Prostate gland (tissue), 2 donors: ENCODE measurements around the gene MEGF10.

ENCODE experiments used
- POLR2A ChIP-seq: fragments of 450-650 bp; IDR thresholded peaks from one replicate; pipeline ENCODE4 v1.6.1; 2016; ENCODE audit warnings: antibody characterized with exemption, mild to moderate bottlenecking
- POLR2AphosphoS5 ChIP-seq: sonication (generic); formaldehyde crosslinking; IDR thresholded peaks from one replicate; pipeline ENCODE4 v1.6.1; 2017; ENCODE audit warnings: antibody characterized with exemption
- TF ChIP-seq, protein P1 (sequence below), 4 experiments: fragments of 200-600 bp in 2 of 4; fragments of 450-650 bp in 2 of 4; sonication (generic) in 2 of 4; IDR thresholded peaks; 1 replicate in 3 of 4; 2 replicates in 1 of 4; pipeline ENCODE4 v1.5.1; 2016 to 2019; ENCODE audit warnings: antibody characterized with exemption in 4 of 4, mild to moderate bottlenecking in 2 of 4, moderate library complexity in 2 of 4

DNA sequence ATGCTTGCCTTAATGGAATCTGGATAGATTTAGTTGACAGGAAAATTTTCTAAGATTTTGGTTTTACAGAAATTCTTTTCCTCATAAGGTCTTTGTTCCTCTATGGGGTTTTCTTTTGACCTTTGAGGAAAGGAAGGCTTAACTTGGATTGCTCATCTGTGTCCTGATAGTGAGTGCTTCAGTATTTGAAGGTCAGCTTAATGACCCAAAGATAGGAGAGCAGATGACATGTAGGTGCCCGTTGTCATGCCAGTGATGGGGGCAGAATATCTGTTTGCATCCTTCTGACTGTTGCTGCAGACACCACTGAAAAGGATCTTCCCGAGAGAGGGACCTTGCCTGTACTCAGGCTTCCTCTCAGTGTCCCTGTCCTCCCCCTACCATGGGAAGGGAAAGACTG lies 30.9 kb downstream of the MEGF10 start:
- TF ChIP-seq POLR2AphosphoS5, result no peak
- TF ChIP-seq, protein P1, sequence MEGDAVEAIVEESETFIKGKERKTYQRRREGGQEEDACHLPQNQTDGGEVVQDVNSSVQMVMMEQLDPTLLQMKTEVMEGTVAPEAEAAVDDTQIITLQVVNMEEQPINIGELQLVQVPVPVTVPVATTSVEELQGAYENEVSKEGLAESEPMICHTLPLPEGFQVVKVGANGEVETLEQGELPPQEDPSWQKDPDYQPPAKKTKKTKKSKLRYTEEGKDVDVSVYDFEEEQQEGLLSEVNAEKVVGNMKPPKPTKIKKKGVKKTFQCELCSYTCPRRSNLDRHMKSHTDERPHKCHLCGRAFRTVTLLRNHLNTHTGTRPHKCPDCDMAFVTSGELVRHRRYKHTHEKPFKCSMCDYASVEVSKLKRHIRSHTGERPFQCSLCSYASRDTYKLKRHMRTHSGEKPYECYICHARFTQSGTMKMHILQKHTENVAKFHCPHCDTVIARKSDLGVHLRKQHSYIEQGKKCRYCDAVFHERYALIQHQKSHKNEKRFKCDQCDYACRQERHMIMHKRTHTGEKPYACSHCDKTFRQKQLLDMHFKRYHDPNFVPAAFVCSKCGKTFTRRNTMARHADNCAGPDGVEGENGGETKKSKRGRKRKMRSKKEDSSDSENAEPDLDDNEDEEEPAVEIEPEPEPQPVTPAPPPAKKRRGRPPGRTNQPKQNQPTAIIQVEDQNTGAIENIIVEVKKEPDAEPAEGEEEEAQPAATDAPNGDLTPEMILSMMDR (IDR thresholded peaks at IDR 0.05), result no peak
- TF ChIP-seq POLR2A, result no peak
